H1 (cell line): ENCODE results near the gene SLC30A2. TPM values are rescaled to one million over a fixed set of nuclear protein-coding genes. Genes with fewer than 3 reads are reported as not detected.

Experiments
- ASH2L ChIP-seq: fragments of 200-600, 300-600 bp; sonication (generic); IDR thresholded peaks from one replicate; pipeline ENCODE4 v1.7.1; 2017; ENCODE audit warnings: low read length
- CBX8 ChIP-seq: fragments of 300-800, 300-1000 bp; sonication (generic); IDR thresholded peaks from 2 replicates; pipeline ENCODE4 v1.7.1; 2016; ENCODE audit warnings: low read depth, low read length, borderline replicate concordance
- CEBPB ChIP-seq: IDR thresholded peaks from 2 replicates; pipeline ENCODE4 v1.6.1; 2012; ENCODE audit warnings: low read depth, low read length
- CHD1 ChIP-seq: IDR thresholded peaks from 2 replicates; pipeline ENCODE4 v1.6.1; 2012; ENCODE audit warnings: low read depth, low read length, improper control_type of control experiment
- FOSL1 ChIP-seq: IDR thresholded peaks from 2 replicates; pipeline ENCODE4 v1.6.1; 2011; ENCODE audit warnings: mild to moderate bottlenecking, low read depth, low read length, moderate library complexity; ENCODE audit not compliant: insufficient read depth
- SP4 ChIP-seq: IDR thresholded peaks from 2 replicates; pipeline ENCODE4 v1.6.1; 2012; ENCODE audit warnings: low read length, inconsistent platforms
- YY1 ChIP-seq: IDR thresholded peaks from 2 replicates; pipeline ENCODE4 v1.6.1; 2011; ENCODE audit warnings: low read depth, mild to moderate bottlenecking, low read length
- polyA plus RNA-seq, 7 experiments: library from polyadenylated mRNA; depleted of rRNA in 3 of 7; stranded (reverse) in 5 of 7; unstranded in 2 of 7; fragments of >200 nt in 5 of 7; fragments of 200-250 nt in 2 of 7; gene quantifications; 1 replicate in 5 of 7; 2 replicates in 1 of 7; 4 replicates in 1 of 7; pipeline versions ENCODE4 v1.2.1 to v1.2.3, GENCODE V29; 2011 to 2013; ENCODE audit warnings: missing spikeins in 2 of 7, mixed read lengths in 2 of 7
- total RNA-seq: library from RNA; stranded (reverse); fragmentation: NEBNext Ultra II Directional; extraction: Animal tissue kit (Norgen Biotek cat#: 25700); gene quantifications from 2 replicates; pipeline ENCODE4 v1.2.1, GENCODE V29; 2021

SLC30A2 gene
- total and polyA plus RNA-seq, 2 of the 8 experiments (the other 6 are each of a cell fraction or from before 2014, with no cell fraction given): 0.19 to 0.76 TPM

GRCh38 chr1:26079960-26080814 is 34.3 kb upstream of the SLC30A2 start (continued):
- TF ChIP-seq SP4 (no peak), FOSL1 (no peak), CEBPB (no peak), CHD1 (no peak), CBX8 (no peak), YY1 (no peak), ASH2L (no peak)
